ENCODE measurements around the gene NPC1L1.

The NPC1L1 gene

DNA sequence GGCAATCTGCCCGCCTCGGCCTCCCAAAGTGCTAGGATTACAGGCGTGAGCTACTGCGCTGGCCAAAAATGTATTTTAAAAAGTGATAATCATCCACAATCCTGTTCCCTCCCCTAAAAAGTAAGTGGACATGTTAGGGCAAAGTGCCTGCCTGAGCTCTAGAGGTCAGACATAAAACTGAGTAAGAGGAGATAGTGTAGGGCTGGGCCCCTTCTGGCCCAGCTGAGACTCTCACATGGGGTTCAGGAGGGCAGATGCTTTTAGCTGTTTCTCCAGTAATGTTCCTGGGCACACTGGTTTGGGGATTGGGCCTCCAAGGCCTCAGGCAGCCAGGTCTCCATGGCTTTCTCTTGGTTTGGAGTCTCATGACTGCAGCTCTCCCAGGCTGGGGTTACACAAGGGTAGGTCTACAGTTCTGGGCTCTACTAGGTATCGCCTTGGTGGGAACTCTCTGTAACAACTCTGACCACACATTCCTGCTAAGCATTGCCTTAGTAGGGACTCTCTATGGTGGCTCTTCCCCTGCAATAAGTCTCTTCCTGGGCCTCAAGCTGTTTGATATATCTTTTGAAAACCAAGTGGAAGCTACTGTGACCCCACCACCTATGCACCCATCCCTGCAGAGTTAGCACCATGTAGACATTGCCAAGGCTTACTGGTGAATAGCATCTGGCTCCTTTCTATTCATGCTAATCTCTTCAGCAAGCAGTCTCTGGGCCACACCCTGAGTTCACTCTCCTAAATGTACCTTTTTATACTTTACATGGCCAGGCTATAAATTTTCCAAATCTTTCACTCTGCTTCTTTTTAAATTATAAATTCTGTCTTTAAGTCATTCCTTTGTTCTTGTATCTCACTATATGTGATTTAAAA lies 43.7 kb downstream of the NPC1L1 start:
- TF ChIP-seq, protein P1, sequence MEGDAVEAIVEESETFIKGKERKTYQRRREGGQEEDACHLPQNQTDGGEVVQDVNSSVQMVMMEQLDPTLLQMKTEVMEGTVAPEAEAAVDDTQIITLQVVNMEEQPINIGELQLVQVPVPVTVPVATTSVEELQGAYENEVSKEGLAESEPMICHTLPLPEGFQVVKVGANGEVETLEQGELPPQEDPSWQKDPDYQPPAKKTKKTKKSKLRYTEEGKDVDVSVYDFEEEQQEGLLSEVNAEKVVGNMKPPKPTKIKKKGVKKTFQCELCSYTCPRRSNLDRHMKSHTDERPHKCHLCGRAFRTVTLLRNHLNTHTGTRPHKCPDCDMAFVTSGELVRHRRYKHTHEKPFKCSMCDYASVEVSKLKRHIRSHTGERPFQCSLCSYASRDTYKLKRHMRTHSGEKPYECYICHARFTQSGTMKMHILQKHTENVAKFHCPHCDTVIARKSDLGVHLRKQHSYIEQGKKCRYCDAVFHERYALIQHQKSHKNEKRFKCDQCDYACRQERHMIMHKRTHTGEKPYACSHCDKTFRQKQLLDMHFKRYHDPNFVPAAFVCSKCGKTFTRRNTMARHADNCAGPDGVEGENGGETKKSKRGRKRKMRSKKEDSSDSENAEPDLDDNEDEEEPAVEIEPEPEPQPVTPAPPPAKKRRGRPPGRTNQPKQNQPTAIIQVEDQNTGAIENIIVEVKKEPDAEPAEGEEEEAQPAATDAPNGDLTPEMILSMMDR (IDR thresholded peaks at IDR 0.05; ENCODE audit: borderline replicate concordance, insufficient read depth, low read depth, low read length): no peak
- H3K4me3 ChIP-seq (ENCODE audit: low read depth, low read length): no peak overlapping the region

DNA sequence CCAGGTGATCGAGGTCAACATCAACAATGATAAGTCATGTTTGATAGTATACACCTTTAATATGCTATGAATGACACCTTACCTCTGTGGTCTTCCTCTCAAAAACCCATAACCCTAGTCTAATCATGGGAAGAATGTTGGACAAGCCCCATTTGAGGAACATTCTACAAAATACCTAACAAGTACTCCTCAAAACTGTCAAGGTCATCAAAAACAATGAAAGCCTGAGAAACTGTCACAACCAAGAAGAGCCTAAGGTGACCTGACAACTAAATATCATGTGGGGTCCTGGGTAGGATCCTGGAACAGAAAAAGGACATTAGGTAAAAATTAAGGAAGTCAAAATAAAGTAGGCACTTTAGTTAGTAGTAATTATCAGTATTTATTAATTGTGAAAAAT lies 44.7 kb downstream of the NPC1L1 start:
- TF ChIP-seq, protein P1 (IDR thresholded peaks at IDR 0.05; ENCODE audit: borderline replicate concordance, insufficient read depth, low read depth, low read length): no peak
- no peak overlapping the region for H3K4me3 ChIP-seq (ENCODE audit: low read depth, low read length)

DNA sequence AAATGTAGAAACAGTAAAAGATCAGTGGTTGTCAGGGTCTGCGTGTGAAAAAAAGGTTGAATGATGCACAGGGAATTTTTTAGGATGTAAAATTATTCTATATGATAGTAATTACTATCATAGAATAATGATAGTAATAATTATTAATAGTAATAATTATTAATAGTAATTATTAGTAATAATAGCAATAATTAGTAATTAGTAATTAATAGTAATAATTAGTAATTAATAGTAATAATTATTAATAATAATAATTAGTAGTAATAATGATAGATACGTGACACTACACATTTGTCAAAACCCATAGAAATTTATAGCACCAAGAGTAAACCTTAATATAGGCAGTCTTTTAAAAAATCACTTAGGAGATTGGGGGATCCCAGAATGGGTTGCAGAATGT lies 46.2 kb downstream of the NPC1L1 start:
- no peak overlapping the region for H3K4me3 ChIP-seq (ENCODE audit: low read depth, low read length)
- TF ChIP-seq, protein P1 (IDR thresholded peaks at IDR 0.05; ENCODE audit: borderline replicate concordance, insufficient read depth, low read depth, low read length): no peak

DNA sequence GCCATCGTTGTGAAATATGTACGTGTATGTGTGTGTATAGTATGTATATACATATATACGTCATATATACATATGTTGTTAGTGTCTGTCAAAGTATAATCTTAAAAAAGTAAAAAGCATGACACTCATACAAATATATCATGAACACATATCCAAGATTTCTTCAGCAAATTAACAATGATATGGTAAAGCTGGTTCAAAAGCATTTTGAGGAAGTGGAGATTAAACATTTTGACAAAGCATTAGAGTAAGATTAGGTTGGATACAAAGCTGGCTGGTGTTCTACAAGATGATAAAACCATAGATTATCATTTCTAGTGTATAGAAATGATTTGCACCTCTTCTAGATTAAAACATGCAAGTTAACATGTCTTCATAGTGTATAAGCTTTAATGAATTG lies 49.9 kb downstream of the NPC1L1 start:
- no peak overlapping the region for H3K4me3 ChIP-seq (ENCODE audit: low read depth, low read length)
- TF ChIP-seq, protein P1 (IDR thresholded peaks at IDR 0.05; ENCODE audit: borderline replicate concordance, insufficient read depth, low read depth, low read length): no peak

DNA sequence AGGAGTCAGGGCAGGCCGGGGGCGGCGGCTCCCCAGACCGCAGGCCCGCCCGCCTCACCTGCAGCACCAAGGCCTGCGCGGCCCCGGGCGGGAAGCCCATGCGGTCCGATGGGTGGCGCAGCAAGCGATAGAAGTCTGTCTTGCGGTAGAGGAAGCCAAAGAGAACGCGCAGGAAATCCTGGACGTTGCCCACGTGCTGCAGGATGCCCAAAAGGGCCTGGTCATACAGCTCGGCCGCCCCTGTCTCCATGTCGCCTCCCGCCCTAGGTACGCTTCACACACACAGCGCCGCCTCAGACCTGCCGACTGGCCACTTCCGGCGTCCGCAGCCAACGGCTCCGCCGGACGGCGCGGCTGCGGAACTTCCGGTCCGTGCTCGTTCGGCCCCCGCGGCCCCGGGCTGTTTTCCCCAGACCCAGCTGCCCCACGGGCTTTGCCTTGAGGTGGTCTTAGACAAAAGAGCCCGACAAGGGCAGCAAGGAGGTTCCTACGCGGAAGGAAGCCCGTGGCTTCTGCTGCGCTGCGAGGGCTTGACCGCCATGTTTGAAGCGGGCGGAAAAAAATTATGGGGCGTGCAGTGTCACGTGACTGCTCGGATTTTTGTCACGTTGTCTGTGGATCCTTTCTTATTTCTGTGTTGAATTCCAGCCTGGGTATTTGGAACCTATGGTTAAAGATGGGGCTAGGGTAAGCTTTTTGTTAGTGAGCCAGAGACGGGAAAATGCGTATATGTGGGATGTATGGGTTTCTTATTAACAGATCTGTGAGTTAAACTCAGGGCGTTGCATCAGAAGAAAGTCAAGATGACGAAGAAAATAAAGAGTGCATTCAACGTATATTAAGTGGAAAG lies 50.6 kb downstream of the NPC1L1 start, which contains the start of gene NUDCD3:
Gene NUDCD3 (minus strand): TSS at position 308 of the 850 bp plus-strand sequence. CDS start 58 bp downstream, at position 250.
- TF ChIP-seq, protein P1 (IDR thresholded peaks at IDR 0.05; ENCODE audit: borderline replicate concordance, insufficient read depth, low read depth, low read length): 0 out of 2 replicates have a peak, but pooled peaks have one; percentile 9
- H3K4me3 ChIP-seq (ENCODE audit: low read depth, low read length): peak within 1 kb of the TSS; percentile 98

DNA sequence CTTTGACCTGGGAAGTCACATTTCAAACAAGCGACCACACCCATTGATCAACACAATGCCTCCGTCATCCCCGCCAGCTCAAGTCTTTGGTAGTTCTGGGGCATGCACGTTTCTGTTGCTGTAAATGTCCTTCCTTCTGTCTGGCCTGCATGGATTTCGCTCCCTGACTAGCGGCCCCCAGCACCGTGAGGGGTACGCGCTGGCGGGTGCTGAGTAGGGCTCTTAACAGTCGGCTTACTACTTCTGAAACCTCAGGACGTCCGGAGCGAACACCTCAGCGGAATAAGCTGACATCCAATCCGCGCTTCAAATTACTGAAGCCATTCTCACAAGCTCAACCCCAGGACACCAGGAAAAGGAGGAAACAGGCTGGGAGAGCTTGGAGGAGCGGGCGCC lies 51.2 kb downstream of the NPC1L1 start:
- TF ChIP-seq, protein P1 (IDR thresholded peaks at IDR 0.05; ENCODE audit: borderline replicate concordance, insufficient read depth, low read depth, low read length): no peak
- peak overlapping the region; percentile 98 for H3K4me3 ChIP-seq (ENCODE audit: low read depth, low read length)
